HG03064 (cell line): ENCODE results near the gene MRPS22.
"Not testable (repeated sequence)": the region's sequence is repeated elsewhere in the genome, so short reads cannot be mapped to it uniquely, and the experiment has no call there.

Experiments
- ATAC-seq: cut with Tn5 transposase; IDR thresholded peaks from one replicate; pipeline ENCODE4 v1.9.1; 2021; ENCODE audit warnings: low read depth; ENCODE audit not compliant: unreplicated experiment

Gene MRPS22

GRCh38 chr3:139332092-139332491 is 11.7 kb upstream of the MRPS22 start:
- ATAC-seq, result no peak

- ATAC-seq, result not testable (repeated sequence)
Observed at GRCh38 chr3:139334675-139335074, 9.1 kb upstream of the MRPS22 start.

GRCh38 chr3:139338405-139338804 is 5.4 kb upstream of the MRPS22 start:
- ATAC-seq, result no peak

- ATAC-seq, result no peak
Observed at GRCh38 chr3:139339219-139339906, 4.5 kb upstream of the MRPS22 start.

GRCh38 chr3:139340784-139341183 is 3.0 kb upstream of the MRPS22 start:
- ATAC-seq, result no peak

- ATAC-seq, result no peak
Observed at GRCh38 chr3:139342054-139342453, 1.8 kb upstream of the MRPS22 start.

- no peak for ATAC-seq
Observed at GRCh38 chr3:139346771-139347170, 3.0 kb downstream of the MRPS22 start.

- ATAC-seq, result no peak
Observed at GRCh38 chr3:139353920-139354556, 10.2 kb downstream of the MRPS22 start.

GRCh38 chr3:139354661-139355060 is 10.8 kb downstream of the MRPS22 start:
- ATAC-seq, result no peak

GRCh38 chr3:139355476-139355875 is 11.7 kb downstream of the MRPS22 start:
- ATAC-seq, result no peak

GRCh38 chr3:139355891-139356290 is 12.1 kb downstream of the MRPS22 start:
- no peak for ATAC-seq

GRCh38 chr3:139357899-139358298 is 14.1 kb downstream of the MRPS22 start:
- ATAC-seq, result no peak

- ATAC-seq, result no peak
Observed at GRCh38 chr3:139358841-139359562, 15.2 kb downstream of the MRPS22 start.

GRCh38 chr3:139361276-139361675 is 17.5 kb downstream of the MRPS22 start:
- ATAC-seq, result no peak

- no peak for ATAC-seq
Observed at GRCh38 chr3:139364549-139364948, 20.7 kb downstream of the MRPS22 start.

GRCh38 chr3:139374099-139374498 is 30.3 kb downstream of the MRPS22 start:
- no peak for ATAC-seq

GRCh38 chr3:139377378-139377777 is 33.6 kb downstream of the MRPS22 start:
- no peak for ATAC-seq

- ATAC-seq, result no peak
Observed at GRCh38 chr3:139378587-139379241, 34.9 kb downstream of the MRPS22 start.

GRCh38 chr3:139380575-139380974 is 36.8 kb downstream of the MRPS22 start:
- no peak for ATAC-seq

GRCh38 chr3:139382291-139382690 is 38.5 kb downstream of the MRPS22 start:
- ATAC-seq, result not testable (repeated sequence)

GRCh38 chr3:139388077-139388476 is 44.3 kb downstream of the MRPS22 start:
- ATAC-seq, result no peak
